Measurements from ENCODE around the gene HLTF.

DNA sequence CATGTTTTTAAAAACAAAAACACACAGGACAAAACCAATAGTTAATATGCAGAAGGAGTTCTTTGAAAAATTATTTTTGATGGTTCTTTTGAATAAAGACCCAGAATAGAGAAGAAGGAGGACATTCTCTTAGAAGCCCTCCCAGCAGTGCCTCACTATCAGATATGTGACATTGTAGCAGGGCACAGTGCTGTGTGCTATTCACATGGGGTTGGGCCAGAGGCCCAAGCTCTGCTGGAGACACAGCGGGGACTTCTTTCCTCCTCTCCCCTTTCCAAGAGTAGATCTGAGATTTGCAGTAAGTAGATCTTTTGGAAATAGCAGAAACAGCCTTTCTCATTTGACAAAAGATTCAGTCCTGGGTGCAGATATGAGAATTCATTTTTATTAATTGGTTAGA lies 88.7 kb downstream of the HLTF start:
- TF ChIP-seq, protein P1, sequence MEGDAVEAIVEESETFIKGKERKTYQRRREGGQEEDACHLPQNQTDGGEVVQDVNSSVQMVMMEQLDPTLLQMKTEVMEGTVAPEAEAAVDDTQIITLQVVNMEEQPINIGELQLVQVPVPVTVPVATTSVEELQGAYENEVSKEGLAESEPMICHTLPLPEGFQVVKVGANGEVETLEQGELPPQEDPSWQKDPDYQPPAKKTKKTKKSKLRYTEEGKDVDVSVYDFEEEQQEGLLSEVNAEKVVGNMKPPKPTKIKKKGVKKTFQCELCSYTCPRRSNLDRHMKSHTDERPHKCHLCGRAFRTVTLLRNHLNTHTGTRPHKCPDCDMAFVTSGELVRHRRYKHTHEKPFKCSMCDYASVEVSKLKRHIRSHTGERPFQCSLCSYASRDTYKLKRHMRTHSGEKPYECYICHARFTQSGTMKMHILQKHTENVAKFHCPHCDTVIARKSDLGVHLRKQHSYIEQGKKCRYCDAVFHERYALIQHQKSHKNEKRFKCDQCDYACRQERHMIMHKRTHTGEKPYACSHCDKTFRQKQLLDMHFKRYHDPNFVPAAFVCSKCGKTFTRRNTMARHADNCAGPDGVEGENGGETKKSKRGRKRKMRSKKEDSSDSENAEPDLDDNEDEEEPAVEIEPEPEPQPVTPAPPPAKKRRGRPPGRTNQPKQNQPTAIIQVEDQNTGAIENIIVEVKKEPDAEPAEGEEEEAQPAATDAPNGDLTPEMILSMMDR (IDR thresholded peaks at IDR 0.05) = no peak
- TF ChIP-seq POLR2AphosphoS5 (IDR thresholded peaks at IDR 0.05) (no peak), EP300 (IDR thresholded peaks at IDR 0.05) (no peak)

Data from esophagus muscularis mucosa (tissue), 4 donors.